ENCODE data around the gene CHN2.

- TF ChIP-seq CTCF (IDR thresholded peaks at IDR 0.05) (no peak), POLR2A (IDR thresholded peaks at IDR 0.05) (no peak), POLR2AphosphoS5 (IDR thresholded peaks at IDR 0.05) (no peak)
Measured at GRCh38 chr7:29326864-29327263, 132.3 kb downstream of the CHN2 start.
